CMK (cell line): ENCODE data around the gene TBL3.
"Not testable (repeated sequence)": the region's sequence is repeated elsewhere in the genome, so short reads cannot be mapped to it uniquely, and the experiment has no call there.

Source experiments
- DNase-seq: peaks from one replicate; pipeline ENCODE4 v3.0.0-alpha.2; 2010; ENCODE audit warnings: low read depth

Gene TBL3

DNA sequence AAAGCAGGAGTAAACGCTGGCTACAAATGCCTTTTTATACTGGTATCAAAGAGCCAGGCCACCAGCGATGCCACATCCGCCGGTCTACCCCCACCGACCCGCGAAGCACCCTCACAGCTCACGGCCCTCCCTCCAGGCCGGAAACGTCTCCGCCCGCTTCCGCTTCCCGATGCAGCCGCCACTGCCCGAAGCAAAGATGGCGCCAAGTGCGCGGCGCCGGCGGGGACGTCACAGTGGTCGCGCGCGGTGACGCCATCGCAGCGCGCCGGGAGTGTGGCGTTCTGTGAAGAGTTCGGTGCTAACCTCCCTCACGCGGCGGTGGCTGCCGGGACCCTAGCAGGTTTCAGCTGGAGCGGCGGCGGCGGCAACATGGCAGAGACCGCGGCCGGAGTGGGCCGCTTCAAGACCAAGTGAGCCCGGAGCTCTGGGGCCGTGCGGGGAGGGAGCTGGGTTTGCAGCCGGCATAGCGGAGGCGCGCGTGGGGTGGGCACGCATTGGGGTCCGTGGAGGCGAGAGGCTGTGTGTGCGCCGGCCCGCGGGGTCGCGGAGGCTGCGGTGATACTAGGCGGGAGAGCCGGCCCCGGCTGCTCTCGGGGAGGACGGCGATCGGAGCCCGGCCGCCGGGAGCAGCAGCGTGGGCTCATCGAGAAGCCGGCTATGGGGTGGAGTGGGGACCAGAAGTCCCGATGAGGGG is at the start of gene TBL3:
Gene TBL3, plus strand, starts transcription at position 258 of the 694 bp plus-strand sequence. Its CDS starts 112 bp downstream, at position 370.
- DNase-seq = peak; percentile 87

DNA sequence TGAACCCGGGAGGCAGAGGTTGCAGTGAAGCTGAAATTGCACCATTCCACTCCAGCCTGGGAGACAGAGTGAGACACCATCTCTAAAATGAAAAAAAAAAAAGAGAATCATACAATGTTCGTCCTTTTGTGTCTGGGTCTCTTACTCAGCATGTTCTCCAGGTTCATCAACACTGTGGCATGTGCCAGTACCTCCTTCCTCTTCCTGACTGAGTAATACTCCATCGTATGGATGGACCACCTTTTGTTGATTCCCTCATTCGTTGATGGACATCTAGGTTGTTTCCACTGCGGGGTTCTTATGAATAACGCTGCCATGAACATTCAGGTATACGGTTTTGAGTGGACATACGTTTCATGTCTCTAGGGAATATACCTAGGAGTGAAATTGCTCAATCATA is 49.5 kb upstream of the TBL3 start:
- no peak for DNase-seq

DNA sequence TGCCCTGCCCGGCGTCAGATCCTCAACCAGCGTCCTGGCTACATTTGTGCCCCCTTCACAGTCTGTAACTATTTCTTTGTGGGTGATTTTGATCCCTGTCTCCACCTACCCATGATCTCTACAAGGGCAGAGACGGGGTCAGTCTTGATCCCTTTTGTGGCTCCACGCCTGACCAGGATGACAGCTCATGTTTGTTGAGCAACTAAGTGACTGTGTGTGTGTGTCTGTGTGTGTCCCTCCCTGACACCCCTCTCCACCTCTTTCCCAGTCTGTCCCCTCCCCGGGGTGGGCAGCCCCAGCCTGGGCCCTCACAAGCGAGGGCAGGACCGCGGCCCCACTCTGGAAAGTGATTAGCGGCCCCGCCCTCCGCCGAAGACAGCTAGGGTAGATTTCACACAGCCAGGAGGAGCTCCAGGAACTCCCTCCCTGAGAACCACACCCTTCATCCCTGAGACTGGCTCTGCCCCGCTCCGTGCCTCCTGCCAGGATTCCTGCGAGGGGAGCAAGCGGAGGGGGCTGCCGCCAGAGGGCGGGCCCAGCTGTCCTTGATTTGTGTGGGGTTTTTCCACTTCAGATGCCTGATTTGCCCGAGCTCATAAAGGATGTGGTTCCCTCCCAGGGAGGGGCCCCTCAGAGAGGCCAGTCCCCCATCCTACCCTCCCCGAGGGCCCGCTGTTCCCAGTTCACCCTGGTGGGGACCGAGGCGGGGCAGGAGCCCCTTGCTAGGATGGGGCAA is 48.4 kb upstream of the TBL3 start:
- no peak for DNase-seq

- DNase-seq = no peak
These were observed 47.8 kb upstream of the TBL3 start for GRCh38 chr16:1924095-1924494.

- no peak for DNase-seq
These were observed 45.6 kb upstream of the TBL3 start for GRCh38 chr16:1926271-1926670.

- no peak for DNase-seq
These were observed 42.7 kb upstream of the TBL3 start for GRCh38 chr16:1929105-1929504.

- DNase-seq = peak; percentile 59
These were observed 42.1 kb upstream of the TBL3 start for GRCh38 chr16:1929578-1930337.

- no peak for DNase-seq
These were observed 41.5 kb upstream of the TBL3 start for GRCh38 chr16:1930338-1930720.

DNA sequence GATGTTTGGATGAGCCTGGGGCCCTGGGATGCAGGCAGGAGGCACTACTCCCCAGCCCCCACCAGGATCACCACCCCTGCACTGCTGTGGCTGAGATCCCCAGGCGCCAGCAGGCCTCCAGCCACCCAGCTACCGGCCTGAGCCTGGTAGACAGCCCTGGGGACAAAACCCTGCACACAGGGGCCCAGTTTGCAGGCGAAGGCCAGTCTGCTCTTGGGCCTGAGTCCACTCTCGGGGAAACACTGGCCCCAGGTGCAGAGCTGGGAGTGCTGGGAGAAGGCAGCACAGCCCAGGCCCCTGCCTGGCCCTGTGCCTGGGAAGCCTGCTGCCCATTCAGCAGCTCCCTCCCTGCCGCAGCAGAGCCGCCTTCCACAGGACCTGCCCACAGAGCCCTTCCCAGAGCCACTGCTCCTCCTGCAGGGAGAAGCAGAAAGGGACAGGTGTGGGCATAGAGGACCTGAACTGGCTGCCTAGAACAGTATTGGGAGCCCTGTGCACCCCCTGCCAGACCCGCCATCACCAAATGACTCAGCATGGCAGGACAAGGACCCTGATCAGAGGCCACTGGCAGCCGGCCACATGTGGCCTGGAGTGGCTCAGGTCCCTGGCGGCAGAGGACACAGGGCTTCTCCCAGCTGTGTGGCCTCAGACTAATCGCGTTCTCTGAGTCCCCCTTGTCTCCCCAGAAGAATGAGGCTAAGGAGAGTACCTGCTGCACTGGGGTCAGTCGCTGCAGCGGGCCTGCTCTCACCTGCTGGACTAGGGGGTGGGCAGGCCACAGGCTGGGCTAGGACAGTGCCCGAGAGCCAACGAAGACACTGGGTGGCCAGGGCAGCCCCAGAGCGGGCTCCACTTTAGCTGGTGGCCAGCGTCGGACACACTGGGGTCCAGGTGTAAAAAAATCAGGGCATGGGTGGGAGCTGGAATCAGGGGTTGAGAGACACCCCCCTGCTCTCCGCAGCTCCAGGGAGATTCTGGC is 39.5 kb upstream of the TBL3 start:
- no peak for DNase-seq

GRCh38 chr16:1933097-1933661 is 38.7 kb upstream of the TBL3 start:
- no peak for DNase-seq

GRCh38 chr16:1936945-1937479 is 34.8 kb upstream of the TBL3 start:
- DNase-seq = no peak

DNA sequence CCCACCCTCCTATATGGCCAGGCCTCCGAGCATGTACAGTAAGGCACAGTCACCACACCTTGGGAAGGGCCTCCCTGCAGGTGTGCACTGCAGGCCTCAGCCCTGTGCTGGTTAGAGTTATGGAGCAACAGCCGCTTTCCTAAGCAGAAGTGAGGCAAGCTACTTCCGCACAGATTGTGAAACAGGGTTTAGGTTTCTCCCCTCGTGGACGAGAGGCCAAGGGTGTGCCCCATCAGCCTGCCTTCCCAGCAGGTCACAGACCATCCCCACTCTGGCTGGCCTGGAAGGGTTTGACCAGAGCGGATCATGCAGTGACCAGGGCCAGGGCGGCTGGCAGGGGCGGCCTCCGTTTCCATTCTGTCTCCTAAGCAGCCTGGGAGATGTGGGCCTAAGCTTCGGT is 33.5 kb upstream of the TBL3 start:
- DNase-seq = no peak

GRCh38 chr16:1938910-1939309 is 32.9 kb upstream of the TBL3 start:
- no peak for DNase-seq

DNA sequence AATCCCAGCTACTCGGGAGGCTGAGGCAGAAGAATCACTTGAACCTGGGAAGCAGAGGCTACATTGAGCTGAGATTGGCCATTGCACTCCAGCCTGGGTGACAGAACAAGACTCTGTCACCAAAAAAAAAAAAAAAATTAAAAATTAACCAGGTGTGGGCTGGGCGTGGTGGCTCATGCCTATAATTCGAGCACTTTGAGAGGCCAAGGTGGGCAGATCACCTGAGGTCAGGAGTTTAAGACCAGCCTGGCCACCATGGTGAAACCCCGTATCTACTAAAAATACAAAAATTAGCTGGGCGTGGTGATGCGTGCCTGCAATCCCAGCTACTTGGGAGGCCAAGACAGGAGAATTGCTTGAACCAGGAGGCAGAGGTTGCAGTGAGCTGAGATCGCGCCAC is 32.0 kb upstream of the TBL3 start:
- not testable (repeated sequence) for DNase-seq

- DNase-seq = no peak
These were observed 31.3 kb upstream of the TBL3 start for GRCh38 chr16:1940273-1941161.

DNA sequence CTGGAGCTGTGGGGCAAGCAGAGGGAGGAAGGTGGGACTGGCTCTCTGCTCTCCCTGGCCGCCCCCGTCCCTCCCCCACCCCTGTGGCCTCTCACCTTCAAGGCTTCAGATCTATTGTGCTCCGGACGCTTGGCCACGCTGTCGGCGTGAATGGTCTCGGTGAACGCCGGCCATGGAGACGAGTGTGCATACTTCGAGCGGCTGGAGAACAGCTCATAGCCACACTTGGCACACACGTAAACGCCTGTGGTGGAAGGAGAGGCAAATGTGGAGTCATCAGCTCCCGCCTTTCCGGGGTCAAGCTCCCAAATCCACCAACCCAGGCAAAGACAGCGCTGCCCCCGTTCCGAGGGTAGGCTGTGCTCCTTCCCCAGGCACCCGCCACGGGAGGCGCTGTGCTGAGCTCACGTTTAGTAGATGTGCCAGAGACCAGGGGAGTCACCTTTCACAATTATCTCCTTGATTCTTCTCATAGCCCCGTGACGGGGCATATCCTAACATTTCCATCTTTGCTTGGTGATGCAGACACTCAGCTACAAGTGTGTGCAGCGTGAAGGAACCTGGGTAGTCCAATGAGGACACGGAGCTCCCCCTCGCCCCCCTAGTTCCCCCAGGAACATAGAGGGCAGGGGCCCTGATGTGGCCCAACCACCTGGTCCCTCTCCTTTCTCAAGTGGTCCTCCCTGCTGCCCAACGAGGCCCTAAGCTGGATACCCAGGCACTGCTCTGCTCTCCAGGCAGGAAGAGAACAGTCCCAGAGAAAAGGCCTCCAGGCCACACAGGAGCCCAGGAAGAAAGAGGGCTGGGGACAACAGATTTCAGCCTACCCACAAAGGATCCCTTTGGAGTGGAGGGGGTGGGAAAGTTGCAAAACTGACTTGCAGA is 30.4 kb upstream of the TBL3 start:
- no peak for DNase-seq

DNA sequence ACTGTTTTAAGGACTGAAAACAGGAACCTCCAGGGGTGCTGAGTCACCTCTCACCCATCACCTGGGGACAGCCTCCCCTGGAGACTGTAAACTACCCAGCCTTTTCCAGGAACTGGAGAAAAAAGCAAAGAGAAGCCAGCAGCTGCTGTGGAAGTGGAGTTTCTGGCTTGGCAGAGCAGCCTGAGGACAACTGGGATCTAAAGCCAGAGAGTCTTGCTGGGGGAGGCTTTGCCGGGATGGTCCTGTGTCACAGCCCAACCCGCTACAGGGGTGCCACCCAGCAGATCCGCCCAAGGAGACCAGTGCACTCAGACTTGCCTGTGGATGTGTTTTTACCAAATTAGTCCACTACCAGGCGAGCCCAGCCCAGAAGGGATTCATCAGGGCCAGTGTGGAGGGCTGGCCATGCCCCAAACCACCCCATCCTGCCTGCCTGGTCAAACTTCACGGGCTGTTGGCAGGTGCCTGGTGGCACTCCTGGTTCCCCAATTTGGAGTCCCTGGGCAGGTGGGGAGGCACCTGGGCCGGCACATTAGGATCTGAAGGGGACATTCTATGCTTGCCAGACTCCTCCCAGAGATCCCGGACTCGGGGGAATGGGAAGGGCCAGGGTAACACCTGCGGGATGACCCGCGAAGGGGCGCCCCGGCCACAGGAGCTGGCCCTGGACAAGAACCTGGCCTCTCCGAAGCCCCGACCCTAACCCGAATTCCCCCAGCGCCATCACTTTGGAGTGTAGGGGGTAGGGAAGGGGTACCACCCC is 29.6 kb upstream of the TBL3 start:
- DNase-seq = no peak
